H9 (cell line): Measurements from ENCODE around the gene TJP3. TPM values are rescaled to one million over a fixed set of nuclear protein-coding genes. Genes with fewer than 3 reads are reported as not detected.

Experiments used
- DNase-seq: peaks from one replicate; pipeline ENCODE4 v3.0.0-alpha.2; 2017
- H2AFZ ChIP-seq: one replicate; pipeline ENCODE4 v1.6.1; 2013; ENCODE audit warnings: mild to moderate bottlenecking, low read length, control low read depth, moderate library complexity
- H2AK5ac ChIP-seq: 2 replicates; pipeline ENCODE4 v1.6.1; 2013; ENCODE audit warnings: low read length, control low read depth, mixed read lengths; ENCODE audit not compliant: insufficient read length
- H2BK120ac ChIP-seq: one replicate; pipeline ENCODE4 v1.6.1; 2013; ENCODE audit warnings: low read depth, mild to moderate bottlenecking, low read length, control low read depth, inconsistent platforms; ENCODE audit not compliant: poor library complexity, severe bottlenecking
- H2BK12ac ChIP-seq: 2 replicates; pipeline ENCODE4 v1.6.1; 2013; ENCODE audit warnings: low read length, control low read depth, mixed read lengths, low read depth; ENCODE audit not compliant: insufficient read length
- H2BK15ac ChIP-seq: 2 replicates; pipeline ENCODE4 v1.6.1; 2013; ENCODE audit warnings: low read depth, low read length, control low read depth
- H2BK20ac ChIP-seq: one replicate; pipeline ENCODE4 v1.6.1; 2013; ENCODE audit warnings: low read depth, mild to moderate bottlenecking, low read length, control low read depth, inconsistent platforms; ENCODE audit not compliant: poor library complexity, severe bottlenecking
- H2BK5ac ChIP-seq: 2 replicates; pipeline ENCODE4 v1.6.1; 2013; ENCODE audit warnings: low read length, control low read depth, mixed read lengths; ENCODE audit not compliant: insufficient read length
- H3K14ac ChIP-seq: 2 replicates; pipeline ENCODE4 v1.6.1; 2013; ENCODE audit warnings: low read length, control low read depth; ENCODE audit not compliant: insufficient read depth
- H3K18ac ChIP-seq: 2 replicates; pipeline ENCODE4 v1.6.1; 2013; ENCODE audit warnings: low read depth, mild to moderate bottlenecking, mixed read lengths, low read length, control low read depth; ENCODE audit not compliant: insufficient read length
- H3K23ac ChIP-seq: 2 replicates; pipeline ENCODE4 v1.6.1; 2013; ENCODE audit warnings: low read length, control low read depth, mixed read lengths, low read depth; ENCODE audit not compliant: insufficient read length
- H3K23me2 ChIP-seq: 2 replicates; pipeline ENCODE4 v1.6.1; 2013; ENCODE audit warnings: low read depth, mild to moderate bottlenecking, mixed read lengths, low read length, control low read depth; ENCODE audit not compliant: insufficient read length, poor library complexity, severe bottlenecking
- H3K27ac ChIP-seq: 2 replicates; pipeline ENCODE4 v1.5.1; 2013; ENCODE audit warnings: low read length, control low read depth, mixed read lengths, low read depth; ENCODE audit not compliant: insufficient read length
- H3K27me3 ChIP-seq: 2 replicates; pipeline ENCODE4 v1.6.1; 2013; ENCODE audit warnings: low read length, control low read depth, inconsistent platforms; ENCODE audit not compliant: insufficient read depth
- H3K4ac ChIP-seq: 2 replicates; pipeline ENCODE4 v1.6.1; 2013; ENCODE audit warnings: low read depth, mild to moderate bottlenecking, control low read depth, inconsistent platforms, low read length, moderate library complexity
- H3K4me1 ChIP-seq: 2 replicates; pipeline ENCODE4 v1.6.1; 2013; ENCODE audit warnings: low read length, control low read depth, inconsistent platforms; ENCODE audit not compliant: insufficient read depth
- H3K4me2 ChIP-seq: 2 replicates; pipeline ENCODE4 v1.6.1; 2013; ENCODE audit warnings: low read length, control low read depth, mixed read lengths; ENCODE audit not compliant: insufficient read length, insufficient read depth
- H3K56ac ChIP-seq: 2 replicates; pipeline ENCODE4 v1.6.1; 2013; ENCODE audit warnings: low read depth, mild to moderate bottlenecking, mixed read lengths, low read length, control low read depth; ENCODE audit not compliant: insufficient read length
- H3K79me1 ChIP-seq: 2 replicates; pipeline ENCODE4 v1.6.1; 2013; ENCODE audit warnings: low read depth, mild to moderate bottlenecking, moderate library complexity, low read length, control low read depth, inconsistent platforms; ENCODE audit not compliant: insufficient read depth, poor library complexity, severe bottlenecking
- H3K79me2 ChIP-seq: 2 replicates; pipeline ENCODE4 v1.6.1; 2013; ENCODE audit warnings: low read length, control low read depth, inconsistent platforms; ENCODE audit not compliant: insufficient read depth
- H3K9ac ChIP-seq: 2 replicates; pipeline ENCODE4 v1.6.1; 2013; ENCODE audit warnings: low read length, control low read depth, mixed read lengths; ENCODE audit not compliant: insufficient read length; ENCODE audit errors: extremely low read depth
- H3K9me3 ChIP-seq: one replicate; pipeline ENCODE4 v1.6.1; 2013; ENCODE audit warnings: low read depth, low read length, inconsistent platforms; ENCODE audit not compliant: control insufficient read depth
- H3T11ph ChIP-seq: one replicate; pipeline ENCODE4 v1.6.1; 2013; ENCODE audit warnings: mild to moderate bottlenecking, low read length, control low read depth, inconsistent platforms
- H4K20me1 ChIP-seq: one replicate; pipeline ENCODE4 v1.6.1; 2013; ENCODE audit not compliant: control insufficient read depth, insufficient read length, insufficient read depth
- H4K5ac ChIP-seq: 2 replicates; pipeline ENCODE4 v1.6.1; 2013; ENCODE audit warnings: low read depth, mild to moderate bottlenecking, mixed read lengths, low read length, control low read depth; ENCODE audit not compliant: insufficient read length
- H4K8ac ChIP-seq: replicated peaks from 2 replicates; pipeline ENCODE4 v1.6.1; 2013; ENCODE audit warnings: low read length, control low read depth, mixed read lengths, low read depth; ENCODE audit not compliant: insufficient read length
- H4K91ac ChIP-seq: 2 replicates; pipeline ENCODE4 v1.6.1; 2013; ENCODE audit warnings: low read depth, mild to moderate bottlenecking, moderate library complexity, mixed read lengths, low read length, control low read depth; ENCODE audit not compliant: insufficient read length
- H3K27ac Mint-ChIP-seq, 3 experiments: 2 replicates in 2 of 3; 3 replicates in 1 of 3; pipeline ENCODE4 v1.8.0; 2020 to 2021; ENCODE audit warnings: mixed read lengths in 3 of 3, mild to moderate bottlenecking in 1 of 3, moderate library complexity in 1 of 3
- H3K27me3 Mint-ChIP-seq: 2 replicates; pipeline ENCODE4 v1.8.0; 2021; ENCODE audit warnings: low read depth, mild to moderate bottlenecking, moderate library complexity, mixed read lengths
- H3K36me3 Mint-ChIP-seq, 3 experiments: 2 replicates in 2 of 3; 3 replicates in 1 of 3; pipeline ENCODE4 v1.8.0; 2020 to 2021; ENCODE audit warnings: low read depth in 3 of 3, mixed read lengths in 3 of 3; ENCODE audit not compliant: insufficient read depth in 1 of 3
- H3K4me1 Mint-ChIP-seq, 2 experiments: 2 replicates each; pipeline ENCODE4 v1.8.0; 2020; ENCODE audit warnings: mixed read lengths in 2 of 2
- H3K4me3 Mint-ChIP-seq, 2 experiments: 2 replicates in 1 of 2; 3 replicates in 1 of 2; pipeline ENCODE4 v1.8.0; 2020 to 2021; ENCODE audit warnings: mild to moderate bottlenecking in 2 of 2, mixed read lengths in 2 of 2, moderate library complexity in 1 of 2
- H3K9me3 Mint-ChIP-seq, 2 experiments: 2 replicates in 1 of 2; 3 replicates in 1 of 2; pipeline ENCODE4 v1.8.0; 2020; ENCODE audit warnings: mild to moderate bottlenecking in 2 of 2, mixed read lengths in 2 of 2, moderate library complexity in 1 of 2
- WGBS: extraction: QIAGEN DNeasy Blood & Tissue Kit; methylation state at CpG from one replicate; pipeline ENCODE4 v1.1.7; 2013; ENCODE audit warnings: missing lambda C conversion rate, low lambda C conversion rate, mixed read lengths; ENCODE audit not compliant: insufficient read length; ENCODE audit errors: extremely low coverage; 5-methylcytosine and 5-hydroxymethylcytosine counted together
- total RNA-seq: library from RNA; stranded (reverse); gene quantifications from 2 replicates; pipeline ENCODE4 v1.2.1, GENCODE V29; 2021
- TF ChIP-seq, protein P1 (sequence below): fragments of 200-600 bp; sonication (generic); conservative IDR thresholded peaks from 3 replicates; pipeline ENCODE4 v1.8.0; 2021; ENCODE audit warnings: antibody characterized with exemption, mild to moderate bottlenecking

Gene TJP3
- total RNA-seq, 1 experiment from 2014 or later = 27.3 TPM

DNA sequence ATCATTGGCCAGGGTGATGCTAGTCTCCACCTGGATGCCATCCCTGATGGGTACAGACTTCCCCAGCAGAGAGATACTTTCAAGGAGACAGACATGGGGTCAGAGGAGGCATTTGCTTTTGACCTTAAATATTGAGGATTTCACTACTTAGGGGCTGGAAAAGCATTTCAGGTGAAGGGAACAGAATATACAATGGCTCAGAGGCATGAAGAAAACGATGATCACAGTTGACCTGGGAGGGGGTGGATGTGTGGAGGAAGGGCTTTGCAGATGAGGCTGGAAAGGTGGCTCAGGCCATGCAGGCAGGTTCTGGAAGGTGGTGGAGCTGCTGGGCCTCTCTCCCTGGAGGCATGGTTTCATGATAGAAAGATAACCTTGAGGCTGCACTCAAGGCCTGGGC is 74.1 kb downstream of the TJP3 start:
- Histone ChIP-seq H3K27ac (no peak overlapping the region), H4K20me1 (no peaks in the 10 kb centered on the region), H3K4me2 (no peak overlapping the region), H2BK15ac (no peak overlapping the region), H4K91ac (no peak overlapping the region), H3K4me1 (no peaks in the 10 kb centered on the region), H2AFZ (no peak overlapping the region), H3T11ph (no peak overlapping the region), H3K9me3 (peaks cover 19% of the 10 kb centered on the region), H2BK20ac (no peak overlapping the region), H3K23me2 (no peaks in the 10 kb centered on the region), H3K79me1 (no peaks in the 10 kb centered on the region), H4K5ac (no peak overlapping the region), H3K23ac (no peak overlapping the region), H3K4ac (no peak overlapping the region), H3K79me2 (no peaks in the 10 kb centered on the region), H3K18ac (no peak overlapping the region), H3K27me3 (peaks cover 2% of the 10 kb centered on the region; the same call in 1 of the 2 replicates), H2BK12ac (no peak overlapping the region), H2AK5ac (no peak overlapping the region), H2BK120ac (no peak overlapping the region), H3K9ac (no peak overlapping the region), H4K8ac (no peak overlapping the region), H3K14ac (no peak overlapping the region), H3K56ac (no peak overlapping the region), H2BK5ac (no peak overlapping the region)
- Mint-ChIP-seq H3K36me3 (peaks cover 21 to 24% (median 21%) of the 10 kb centered on the region in 3 experiments), H3K9me3 (peaks cover 21 to 23% of the 10 kb centered on the region in 2 experiments), H3K27me3 (peaks cover 47% of the 10 kb centered on the region), H3K27ac (no peak overlapping the region), H3K4me3 (peak overlapping the region in 1 of 2 experiments; percentile 28; a peak in 2 of 5 replicates), H3K4me1 (peaks cover 2 to 5% of the 10 kb centered on the region in 2 experiments; a peak in 2 of 4 replicates)
- no peak for DNase-seq
- TF ChIP-seq, protein P1, sequence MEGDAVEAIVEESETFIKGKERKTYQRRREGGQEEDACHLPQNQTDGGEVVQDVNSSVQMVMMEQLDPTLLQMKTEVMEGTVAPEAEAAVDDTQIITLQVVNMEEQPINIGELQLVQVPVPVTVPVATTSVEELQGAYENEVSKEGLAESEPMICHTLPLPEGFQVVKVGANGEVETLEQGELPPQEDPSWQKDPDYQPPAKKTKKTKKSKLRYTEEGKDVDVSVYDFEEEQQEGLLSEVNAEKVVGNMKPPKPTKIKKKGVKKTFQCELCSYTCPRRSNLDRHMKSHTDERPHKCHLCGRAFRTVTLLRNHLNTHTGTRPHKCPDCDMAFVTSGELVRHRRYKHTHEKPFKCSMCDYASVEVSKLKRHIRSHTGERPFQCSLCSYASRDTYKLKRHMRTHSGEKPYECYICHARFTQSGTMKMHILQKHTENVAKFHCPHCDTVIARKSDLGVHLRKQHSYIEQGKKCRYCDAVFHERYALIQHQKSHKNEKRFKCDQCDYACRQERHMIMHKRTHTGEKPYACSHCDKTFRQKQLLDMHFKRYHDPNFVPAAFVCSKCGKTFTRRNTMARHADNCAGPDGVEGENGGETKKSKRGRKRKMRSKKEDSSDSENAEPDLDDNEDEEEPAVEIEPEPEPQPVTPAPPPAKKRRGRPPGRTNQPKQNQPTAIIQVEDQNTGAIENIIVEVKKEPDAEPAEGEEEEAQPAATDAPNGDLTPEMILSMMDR = no peak
- no CpG with 5 or more reads among the region's 1 CpG for WGBS
